ENCODE results near the gene LVRN.
"Not testable (repeated sequence)": the region's sequence is repeated elsewhere in the genome, so short reads cannot be mapped to it uniquely, and the experiment has no call there.

The LVRN gene, protein sequence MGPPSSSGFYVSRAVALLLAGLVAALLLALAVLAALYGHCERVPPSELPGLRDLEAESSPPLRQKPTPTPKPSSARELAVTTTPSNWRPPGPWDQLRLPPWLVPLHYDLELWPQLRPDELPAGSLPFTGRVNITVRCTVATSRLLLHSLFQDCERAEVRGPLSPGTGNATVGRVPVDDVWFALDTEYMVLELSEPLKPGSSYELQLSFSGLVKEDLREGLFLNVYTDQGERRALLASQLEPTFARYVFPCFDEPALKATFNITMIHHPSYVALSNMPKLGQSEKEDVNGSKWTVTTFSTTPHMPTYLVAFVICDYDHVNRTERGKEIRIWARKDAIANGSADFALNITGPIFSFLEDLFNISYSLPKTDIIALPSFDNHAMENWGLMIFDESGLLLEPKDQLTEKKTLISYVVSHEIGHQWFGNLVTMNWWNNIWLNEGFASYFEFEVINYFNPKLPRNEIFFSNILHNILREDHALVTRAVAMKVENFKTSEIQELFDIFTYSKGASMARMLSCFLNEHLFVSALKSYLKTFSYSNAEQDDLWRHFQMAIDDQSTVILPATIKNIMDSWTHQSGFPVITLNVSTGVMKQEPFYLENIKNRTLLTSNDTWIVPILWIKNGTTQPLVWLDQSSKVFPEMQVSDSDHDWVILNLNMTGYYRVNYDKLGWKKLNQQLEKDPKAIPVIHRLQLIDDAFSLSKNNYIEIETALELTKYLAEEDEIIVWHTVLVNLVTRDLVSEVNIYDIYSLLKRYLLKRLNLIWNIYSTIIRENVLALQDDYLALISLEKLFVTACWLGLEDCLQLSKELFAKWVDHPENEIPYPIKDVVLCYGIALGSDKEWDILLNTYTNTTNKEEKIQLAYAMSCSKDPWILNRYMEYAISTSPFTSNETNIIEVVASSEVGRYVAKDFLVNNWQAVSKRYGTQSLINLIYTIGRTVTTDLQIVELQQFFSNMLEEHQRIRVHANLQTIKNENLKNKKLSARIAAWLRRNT

DNA sequence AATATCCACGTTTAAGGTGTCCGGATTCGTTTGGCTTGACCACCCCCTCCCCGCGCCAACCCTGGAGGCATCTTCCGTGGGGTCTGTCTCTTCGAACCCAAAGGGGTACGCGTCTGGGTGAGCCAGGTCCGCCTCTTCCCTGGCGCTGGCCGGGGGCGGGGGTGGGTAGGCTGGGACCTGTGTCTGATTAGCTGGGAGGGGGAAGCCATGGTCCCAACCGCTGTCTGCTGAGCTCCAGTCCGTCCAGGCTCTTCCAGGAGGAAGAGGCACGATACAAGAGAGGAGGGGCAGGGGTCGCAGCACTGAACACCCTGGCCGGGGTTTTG, at the start of gene LVRN:
LVRN (plus strand) TSS at position 237 of the 326 bp plus-strand sequence. CDS start 143 bp downstream, outside the sequence.
- FAIRE-seq (no peak), DNase-seq (ENCODE audit: insufficient read length, low spot score) (no peak)

DNA sequence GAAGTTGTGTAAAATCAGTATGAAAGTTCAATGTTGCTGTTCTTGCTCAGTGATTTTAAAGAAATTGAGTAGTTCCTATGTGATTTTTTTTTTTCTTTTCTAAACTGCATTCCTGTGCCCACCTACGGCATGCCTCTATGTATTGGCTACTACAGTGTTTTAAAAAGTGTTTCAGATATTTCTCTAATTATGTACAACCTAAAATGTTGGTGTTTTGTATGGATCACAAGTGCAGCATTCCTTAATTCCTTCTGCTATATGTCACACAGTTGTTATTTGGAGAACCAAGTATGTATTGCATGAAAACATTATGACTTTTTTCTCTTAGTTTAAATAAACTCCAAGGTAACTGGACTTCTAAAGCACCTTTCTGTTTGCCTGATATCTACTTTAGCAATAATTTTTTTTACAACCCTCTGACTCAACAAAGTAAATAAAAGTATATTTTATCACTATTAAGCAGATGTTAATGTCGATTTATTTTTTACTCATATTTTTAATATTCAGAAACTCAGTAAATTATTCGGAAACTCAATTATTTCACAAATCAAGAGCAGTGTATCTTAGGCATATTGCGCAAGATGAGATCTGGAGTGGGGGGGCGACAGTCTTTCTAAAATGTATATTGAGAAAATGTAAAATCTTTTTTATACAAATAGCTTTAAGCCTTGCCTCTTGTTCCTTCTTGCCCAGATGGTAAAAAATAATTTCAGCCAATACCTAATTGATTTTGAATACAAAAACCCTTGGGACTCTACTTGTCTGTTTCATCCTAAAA, 48.5 kb upstream of the LVRN start:
- DNase-seq (ENCODE audit: insufficient read length, low spot score): not testable (repeated sequence)
- peak; percentile 86 for FAIRE-seq

More for the DNA sequence above, at the start of gene LVRN:
- TF ChIP-seq, protein P1, sequence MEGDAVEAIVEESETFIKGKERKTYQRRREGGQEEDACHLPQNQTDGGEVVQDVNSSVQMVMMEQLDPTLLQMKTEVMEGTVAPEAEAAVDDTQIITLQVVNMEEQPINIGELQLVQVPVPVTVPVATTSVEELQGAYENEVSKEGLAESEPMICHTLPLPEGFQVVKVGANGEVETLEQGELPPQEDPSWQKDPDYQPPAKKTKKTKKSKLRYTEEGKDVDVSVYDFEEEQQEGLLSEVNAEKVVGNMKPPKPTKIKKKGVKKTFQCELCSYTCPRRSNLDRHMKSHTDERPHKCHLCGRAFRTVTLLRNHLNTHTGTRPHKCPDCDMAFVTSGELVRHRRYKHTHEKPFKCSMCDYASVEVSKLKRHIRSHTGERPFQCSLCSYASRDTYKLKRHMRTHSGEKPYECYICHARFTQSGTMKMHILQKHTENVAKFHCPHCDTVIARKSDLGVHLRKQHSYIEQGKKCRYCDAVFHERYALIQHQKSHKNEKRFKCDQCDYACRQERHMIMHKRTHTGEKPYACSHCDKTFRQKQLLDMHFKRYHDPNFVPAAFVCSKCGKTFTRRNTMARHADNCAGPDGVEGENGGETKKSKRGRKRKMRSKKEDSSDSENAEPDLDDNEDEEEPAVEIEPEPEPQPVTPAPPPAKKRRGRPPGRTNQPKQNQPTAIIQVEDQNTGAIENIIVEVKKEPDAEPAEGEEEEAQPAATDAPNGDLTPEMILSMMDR (IDR thresholded peaks at IDR 0.05; ENCODE audit: insufficient read depth, missing control alignments): no peak

DNA sequence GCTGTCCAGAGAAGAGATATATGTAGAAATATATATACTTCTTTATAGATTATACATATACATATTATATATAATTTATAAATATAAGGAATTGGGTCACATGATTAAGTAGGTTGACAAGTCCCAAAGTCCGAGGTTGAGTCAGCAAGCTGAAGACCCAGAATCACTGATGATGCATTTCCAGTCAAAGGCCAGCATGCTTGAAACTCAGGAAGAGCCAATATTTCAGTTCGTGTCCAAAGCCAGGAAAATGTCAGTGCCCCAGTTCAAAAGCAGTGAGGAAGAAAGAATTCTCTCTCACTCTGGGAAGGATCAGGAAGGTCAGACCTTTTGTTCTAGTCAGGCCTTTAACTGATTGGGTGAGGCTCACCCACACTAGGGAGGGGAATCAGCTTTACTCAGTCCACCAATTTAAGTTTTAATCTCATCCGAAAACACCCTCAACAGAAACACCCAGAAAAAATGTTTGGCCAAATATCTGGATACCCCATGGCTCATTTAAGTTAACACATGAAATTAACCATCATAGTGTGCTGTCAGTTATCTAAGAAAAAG, 42.0 kb upstream of the LVRN start:
- FAIRE-seq (no peak), DNase-seq (ENCODE audit: insufficient read length, low spot score) (no peak)
- TF ChIP-seq, protein P1 (IDR thresholded peaks at IDR 0.05; ENCODE audit: insufficient read depth, missing control alignments): no peak

DNA sequence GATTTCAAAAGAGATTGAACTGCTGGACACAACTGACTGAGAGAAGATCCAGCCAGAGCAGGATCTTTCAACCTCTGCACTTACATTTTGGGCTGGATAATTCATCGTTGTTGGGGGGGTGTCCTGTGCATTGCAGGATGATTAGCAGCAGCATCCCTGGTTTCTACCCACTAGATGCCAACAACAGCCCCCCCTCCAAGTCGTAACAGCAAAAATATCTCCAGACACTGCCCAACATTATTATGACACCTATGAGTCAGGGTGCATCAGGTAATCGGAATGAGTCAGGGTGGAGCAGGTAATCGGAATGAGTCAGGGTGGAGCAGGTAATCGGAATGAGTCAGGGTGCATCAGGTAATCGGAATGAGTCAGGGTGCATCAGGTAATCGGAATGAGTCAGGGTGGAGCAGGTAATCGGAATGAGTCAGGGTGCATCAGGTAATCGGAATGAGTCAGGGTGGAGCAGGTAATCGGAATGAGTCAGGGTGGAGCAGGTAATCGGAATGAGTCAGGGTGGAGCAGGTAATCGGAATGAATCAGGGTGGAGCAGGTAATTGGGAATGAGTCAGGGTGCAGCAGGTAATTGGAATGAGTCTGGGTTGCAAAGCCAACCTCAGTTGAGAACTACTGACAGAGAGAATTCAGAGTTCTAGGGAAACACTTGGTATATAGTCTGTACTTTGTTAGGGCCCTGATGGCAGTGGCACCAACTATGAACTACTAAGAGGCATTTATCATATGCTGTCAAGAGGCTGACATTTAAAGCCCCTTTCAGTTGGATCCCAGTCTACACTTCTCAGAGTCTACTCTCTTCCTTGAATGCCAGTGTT, 33.5 kb upstream of the LVRN start:
- FAIRE-seq; DNase-seq (ENCODE audit: insufficient read length, low spot score): not testable (repeated sequence)

DNA sequence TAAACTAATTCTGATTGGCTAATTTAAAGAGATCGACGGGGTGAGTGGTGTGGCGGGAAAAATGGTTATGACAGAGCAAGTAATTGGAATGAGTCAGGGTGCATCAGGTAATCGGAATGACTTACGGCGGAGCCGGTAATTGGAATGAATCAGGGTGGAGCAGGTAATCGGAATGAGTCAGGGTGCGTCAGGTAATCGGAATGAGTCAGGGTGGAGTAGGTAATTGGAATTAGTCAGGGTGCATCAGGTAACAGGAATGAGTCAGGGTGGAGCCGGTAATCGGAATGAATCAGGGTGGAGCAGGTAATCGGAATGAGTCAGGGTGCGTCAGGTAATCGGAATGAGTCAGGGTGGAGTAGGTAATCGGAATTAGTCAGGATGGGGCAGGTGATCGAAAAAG, 32.1 kb upstream of the LVRN start:
- FAIRE-seq; DNase-seq (ENCODE audit: insufficient read length, low spot score): not testable (repeated sequence)

DNA sequence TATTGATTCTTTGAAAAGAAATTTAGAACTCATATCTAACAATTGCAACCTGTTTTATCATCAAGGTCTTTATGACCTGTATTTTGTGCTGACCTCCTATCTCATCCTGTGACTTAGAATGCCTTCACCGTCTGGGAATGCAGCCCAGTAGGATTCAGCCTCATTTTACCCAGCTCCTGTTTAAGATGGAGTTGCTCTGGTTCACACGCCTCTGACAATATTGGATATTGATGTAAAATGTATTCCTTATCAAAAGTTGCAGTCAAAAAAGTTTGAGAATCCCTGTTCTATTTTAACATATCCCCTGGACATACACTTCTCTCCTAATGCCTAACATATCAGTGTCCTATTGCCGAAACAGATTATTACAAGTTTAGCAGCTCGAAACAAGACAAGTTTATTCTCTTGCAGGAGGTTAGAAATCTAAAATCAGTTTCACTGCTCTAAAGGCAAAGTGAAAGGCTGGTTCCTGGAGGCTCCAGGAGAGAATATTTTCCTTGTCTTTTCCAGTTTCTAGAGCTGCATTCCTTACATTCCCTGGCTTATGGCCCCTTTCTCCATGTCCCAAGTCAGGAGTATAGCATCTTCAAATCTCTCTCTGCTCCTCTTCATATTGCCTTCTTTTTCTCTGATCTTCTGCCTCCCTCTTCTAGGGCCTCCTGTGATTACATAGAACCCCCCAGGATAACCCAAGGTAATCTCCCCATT, 31.5 kb upstream of the LVRN start:
- no peak for DNase-seq (ENCODE audit: insufficient read length, low spot score)
- TF ChIP-seq, protein P1 (IDR thresholded peaks at IDR 0.05; ENCODE audit: insufficient read depth, missing control alignments): no peak
- FAIRE-seq: no peak

DNA sequence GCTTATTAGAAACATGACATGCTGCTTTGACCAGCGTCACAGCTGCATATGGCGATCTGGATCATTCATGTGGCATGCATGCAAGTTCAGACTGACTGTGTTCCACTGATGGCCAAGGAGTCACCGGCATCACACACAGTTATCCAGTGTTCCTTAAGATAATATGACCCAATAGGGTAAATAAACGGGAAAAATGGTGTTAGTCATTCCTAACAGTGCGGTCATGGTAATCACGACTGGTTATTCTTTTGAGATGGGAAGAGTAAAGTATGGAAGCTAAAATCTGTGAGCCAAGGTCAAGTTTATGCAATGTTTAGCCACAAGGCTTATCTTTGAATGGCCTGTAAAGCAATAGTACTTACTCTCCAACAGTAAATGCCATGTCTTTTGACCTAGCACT, 29.3 kb upstream of the LVRN start:
- FAIRE-seq (no peak), DNase-seq (ENCODE audit: insufficient read length, low spot score) (no peak)
- TF ChIP-seq, protein P1 (IDR thresholded peaks at IDR 0.05; ENCODE audit: insufficient read depth, missing control alignments): no peak
